GM12801 (cell line): ENCODE results near the gene CTDP1.

Experiments
- CTCF ChIP-seq: IDR thresholded peaks from one replicate; pipeline ENCODE4 v1.5.1; 2011; ENCODE audit warnings: control low read depth; ENCODE audit not compliant: insufficient read length; ENCODE audit errors: extremely low read depth

Gene CTDP1

DNA sequence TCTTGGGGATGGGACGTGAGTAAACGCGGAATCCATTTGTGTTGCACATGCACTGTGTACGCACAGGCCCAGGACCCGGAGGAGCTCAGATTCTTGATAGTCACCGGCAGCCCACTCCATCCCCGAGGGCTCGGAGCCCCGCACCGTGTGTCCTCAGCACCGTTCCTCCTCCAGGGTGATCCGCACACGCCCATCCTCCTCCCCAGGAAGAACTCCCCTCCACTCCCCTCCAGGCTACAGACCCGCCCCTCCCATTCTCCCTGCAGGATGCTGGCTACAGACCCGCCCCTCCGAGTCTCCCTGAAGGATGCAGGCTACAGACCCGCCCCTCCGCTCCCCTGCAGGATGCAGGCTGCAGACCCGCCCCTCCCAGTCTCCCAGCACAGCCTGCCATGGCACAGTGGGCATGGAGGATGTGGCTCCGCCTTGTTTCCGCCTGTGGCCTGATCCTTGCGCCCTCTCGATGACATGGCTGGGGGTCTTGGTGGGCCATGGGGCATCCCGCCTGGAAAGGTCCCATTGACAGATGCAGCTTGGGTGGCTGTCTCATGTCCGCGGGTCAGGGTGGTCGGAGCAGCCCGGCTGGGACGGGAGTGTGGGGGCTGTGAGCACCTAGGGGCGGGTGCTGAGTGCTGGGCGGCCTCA, 14.1 kb downstream of the CTDP1 start:
- TF ChIP-seq CTCF, result no peak

- no peak for TF ChIP-seq CTCF
These were observed 15.3 kb downstream of the CTDP1 start for GRCh38 chr18:79694895-79695213.

GRCh38 chr18:79695269-79695668, 15.7 kb downstream of the CTDP1 start:
- TF ChIP-seq CTCF, result no peak

DNA sequence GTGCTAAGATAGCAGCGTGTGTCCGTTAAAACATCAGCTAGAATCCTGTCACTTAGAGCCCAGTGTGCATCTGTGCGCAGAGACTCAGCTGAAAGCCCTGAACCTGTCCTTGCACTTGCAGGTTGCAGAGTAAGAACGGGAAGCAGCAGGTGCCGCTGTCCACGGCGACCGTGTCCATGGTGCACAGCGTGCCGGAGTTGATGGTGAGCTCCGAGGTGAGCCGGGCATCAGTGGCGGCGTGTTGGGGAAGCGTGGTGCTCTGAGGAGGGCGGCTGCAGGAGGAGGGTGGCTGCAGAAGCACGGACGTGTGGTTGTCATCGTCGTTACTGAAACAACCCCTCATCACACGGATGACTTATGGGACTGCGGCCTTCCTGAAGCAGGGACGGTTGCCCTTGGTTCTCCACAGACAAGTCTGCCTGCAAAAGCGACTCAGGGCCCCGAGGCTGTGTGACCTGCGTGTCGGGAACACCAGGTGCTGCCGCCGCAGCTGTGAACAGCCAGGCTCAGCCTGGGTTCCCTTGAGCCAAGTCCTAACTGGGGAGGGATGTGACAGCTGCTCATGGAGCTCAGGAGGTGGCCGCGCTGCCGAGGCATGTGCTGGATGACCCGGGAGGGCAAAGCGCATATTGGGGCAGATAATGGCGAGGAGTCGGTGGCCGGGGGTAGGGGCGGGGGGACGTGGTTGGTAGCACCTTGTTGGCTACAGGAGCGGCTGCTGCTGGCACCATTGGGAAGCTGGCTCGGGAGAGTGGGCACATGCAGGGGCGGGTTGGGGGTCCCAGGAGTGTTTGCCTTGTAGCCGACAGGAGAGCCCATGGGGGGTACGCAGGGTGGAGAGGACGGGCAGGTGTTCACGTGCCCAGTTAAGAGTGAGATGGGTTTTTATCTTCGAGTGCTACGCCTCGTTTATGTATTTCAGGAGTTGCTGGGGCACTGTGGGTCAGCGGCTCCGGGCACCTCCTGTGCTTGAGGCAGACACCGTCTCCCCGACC, 16.6 kb downstream of the CTDP1 start:
- TF ChIP-seq CTCF, result no peak

DNA sequence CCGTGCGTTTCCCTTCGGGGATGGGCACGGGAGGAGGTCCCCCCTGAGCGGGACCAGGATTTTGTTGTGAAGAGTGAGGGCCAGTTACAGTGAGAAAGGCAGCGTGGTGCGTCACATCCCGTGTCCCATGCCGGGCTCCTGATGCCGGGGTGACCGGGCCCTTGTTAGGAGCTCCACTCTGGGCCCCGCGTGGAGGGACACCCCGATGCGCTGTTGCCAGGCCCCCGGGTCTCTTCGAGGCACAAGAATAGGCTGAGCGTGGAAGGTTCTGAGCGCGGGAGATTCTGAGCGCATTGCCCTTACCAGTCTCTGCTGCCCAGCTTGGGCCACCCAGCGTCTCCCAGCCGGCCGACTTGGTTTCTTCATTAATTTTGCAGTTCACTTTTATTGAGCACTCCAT, 17.6 kb downstream of the CTDP1 start:
- TF ChIP-seq CTCF, result no peak

GRCh38 chr18:79697976-79698375, 18.4 kb downstream of the CTDP1 start:
- TF ChIP-seq CTCF, result no peak

DNA sequence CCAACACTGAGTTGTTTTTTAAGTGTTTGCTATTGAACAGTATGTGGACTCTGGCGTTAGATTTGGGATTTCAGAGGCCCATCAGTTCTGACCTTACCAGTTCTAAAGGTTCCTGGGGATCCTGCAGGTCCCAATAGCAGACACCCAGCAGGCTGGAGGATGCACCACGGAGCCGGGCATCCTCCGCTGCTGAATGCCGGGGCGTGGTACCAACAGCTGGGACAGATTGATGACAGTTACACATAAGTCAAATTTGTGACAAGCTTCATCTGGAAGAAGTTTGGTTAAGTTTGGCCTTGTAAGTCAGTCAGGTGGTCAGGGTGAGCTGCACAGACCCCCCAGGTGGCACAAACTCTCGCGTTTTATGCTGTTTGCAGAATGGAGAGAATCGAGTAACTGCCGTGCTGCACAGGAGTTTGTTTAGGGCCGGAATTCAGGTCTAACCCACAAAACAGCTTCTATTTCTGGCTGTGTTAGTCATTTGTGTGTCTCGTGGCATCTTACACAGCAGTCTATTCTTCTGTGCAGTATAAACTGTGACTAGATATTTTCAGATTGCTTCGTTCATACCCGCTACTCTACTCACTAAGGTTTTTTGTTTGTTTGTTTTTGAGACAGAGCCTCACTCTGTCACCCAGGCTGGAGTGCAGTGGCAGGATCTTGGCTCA, 19.2 kb downstream of the CTDP1 start:
- TF ChIP-seq CTCF, result no peak
